HG02970 (cell line): ENCODE measurements around the gene PHPT1.
"Not testable (repeated sequence)": the region's sequence is repeated elsewhere in the genome, so short reads cannot be mapped to it uniquely, and the experiment has no call there.

Source experiments
- ATAC-seq: cut with Tn5 transposase; IDR thresholded peaks from one replicate; pipeline ENCODE4 v1.9.1; 2021; ENCODE audit warnings: mild to moderate bottlenecking, moderate library complexity, moderate number of reproducible peaks; ENCODE audit not compliant: unreplicated experiment, low FRiP score

The PHPT1 gene

GRCh38 chr9:136849038-136849959 is at the start of gene PHPT1:
Gene PHPT1 (plus strand): TSS chr9:136849409. CDS start chr9:136849431, 22 bp downstream.
- peak; percentile 79 for ATAC-seq

- peak; percentile 47 for ATAC-seq
Observed at GRCh38 chr9:136799854-136800657, 49.2 kb upstream of the PHPT1 start.

- no peak for ATAC-seq
Observed at GRCh38 chr9:136802321-136802720, 46.9 kb upstream of the PHPT1 start.

GRCh38 chr9:136803009-136803550 is 46.1 kb upstream of the PHPT1 start:
- not testable (repeated sequence) for ATAC-seq

GRCh38 chr9:136803551-136804508 is 45.4 kb upstream of the PHPT1 start:
- no peak for ATAC-seq

GRCh38 chr9:136804509-136805206 is 44.6 kb upstream of the PHPT1 start:
- ATAC-seq: no peak

- ATAC-seq: no peak
Observed at GRCh38 chr9:136805207-136805740, 43.9 kb upstream of the PHPT1 start.

GRCh38 chr9:136806067-136806466 is 43.1 kb upstream of the PHPT1 start:
- ATAC-seq: no peak

- no peak for ATAC-seq
Observed at GRCh38 chr9:136806631-136807201, 42.5 kb upstream of the PHPT1 start.

GRCh38 chr9:136807281-136808074 is 41.7 kb upstream of the PHPT1 start, which contains the start of gene RABL6:
Gene RABL6 (plus strand): TSS chr9:136807948. CDS start chr9:136808197, 249 bp downstream.
- peak; percentile 72 for ATAC-seq

- ATAC-seq: peak; percentile 37
Observed at GRCh38 chr9:136808075-136808805, 41.0 kb upstream of the PHPT1 start.

GRCh38 chr9:136808806-136809158 is 40.4 kb upstream of the PHPT1 start:
- ATAC-seq: no peak

GRCh38 chr9:136814725-136815421 is 34.3 kb upstream of the PHPT1 start:
- no peak for ATAC-seq

- ATAC-seq: no peak
Observed at GRCh38 chr9:136815422-136815782, 33.8 kb upstream of the PHPT1 start.

- ATAC-seq: no peak
Observed at GRCh38 chr9:136820971-136821825, 28.0 kb upstream of the PHPT1 start.
